ENCODE data around the gene JPH4. TPM values are rescaled to one million over a fixed set of nuclear protein-coding genes. Genes with fewer than 3 reads are reported as not detected.

Gene JPH4
- total RNA-seq (2021): 6.7 and 6.8 TPM in 2 replicates
- long read RNA-seq, partial matches to known transcripts: 3 of 5 reads
- long read RNA-seq, other reads (novel, unspliced or antisense): 2 of 5 reads

DNA sequence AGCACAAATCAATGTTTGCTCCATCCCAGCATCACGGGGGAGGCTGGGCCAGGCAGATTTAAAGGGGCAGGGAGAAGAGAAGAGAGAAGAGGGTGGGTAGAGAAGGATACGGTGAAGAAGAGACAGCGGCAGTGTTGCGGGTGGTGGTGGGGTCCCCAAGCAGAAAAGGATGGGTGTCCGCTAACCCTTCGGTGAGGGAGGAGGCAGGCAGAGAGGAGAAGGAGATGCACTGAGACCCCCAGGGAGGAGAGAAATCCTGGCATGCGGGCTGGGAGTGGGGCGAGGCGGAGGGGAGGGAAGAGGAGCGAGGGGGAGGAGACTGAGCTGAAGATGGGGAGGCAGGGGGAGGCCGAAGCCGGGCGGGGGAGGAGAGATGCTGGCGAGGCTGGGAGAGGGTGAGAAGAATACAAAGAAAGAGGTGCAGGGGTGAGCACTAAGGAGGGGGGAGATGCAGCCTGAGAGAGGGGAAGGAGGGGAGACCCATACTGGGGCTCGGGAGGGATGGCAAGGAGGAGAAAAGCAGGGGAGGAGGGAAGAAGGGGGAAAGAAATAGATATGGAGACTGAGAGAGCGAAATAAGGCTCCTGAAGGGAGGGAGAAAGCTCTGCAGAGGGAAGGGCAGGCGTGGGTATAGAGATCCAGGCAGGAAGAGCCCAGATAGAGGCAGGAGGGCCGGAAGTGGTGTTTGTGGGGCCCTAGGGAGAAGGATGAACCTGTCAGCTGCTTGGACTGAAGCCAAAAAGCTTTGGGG, at the start of gene JPH4:
Gene JPH4, minus strand, starts transcription at position 231 of the 751 bp plus-strand sequence. CDS start 1,337 bp downstream, outside the sequence.
- H3K23ac ChIP-seq (ENCODE audit: insufficient read length, low read depth, low read length): no peak within 1 kb of the TSS
- no peak within 1 kb of the TSS for H3K56ac ChIP-seq (ENCODE audit: insufficient read length, low read depth, low read length)
- H2BK5ac ChIP-seq (ENCODE audit: insufficient read length, low read length): no peak within 1 kb of the TSS
- peaks cover 17 to 37% of the 10 kb centered on the region in 2 experiments for H3K4me1 Mint-ChIP-seq
- H2BK20ac ChIP-seq (ENCODE audit: low read depth, low read length, poor library complexity, severe bottlenecking): no peak within 1 kb of the TSS
- no peak within 1 kb of the TSS for H3K14ac ChIP-seq (ENCODE audit: insufficient read depth, low read length)
- no peak within 1 kb of the TSS for H2BK12ac ChIP-seq (ENCODE audit: insufficient read length, low read depth, low read length)
- H3K27me3 ChIP-seq (ENCODE audit: insufficient read depth, low read length): peaks cover 7% of the 10 kb centered on the region; the same call in 1 of the 2 replicates
- no peak for TF ChIP-seq CTCF (conservative IDR thresholded peaks at IDR 0.05)
- H4K91ac ChIP-seq (ENCODE audit: insufficient read length, low read depth, low read length): no peak within 1 kb of the TSS
- H3K9me3 ChIP-seq (ENCODE audit: control insufficient read depth, low read depth, low read length): no peaks in the 10 kb centered on the region
- no peak within 1 kb of the TSS for H4K8ac ChIP-seq (replicated peaks; ENCODE audit: insufficient read length, low read depth, low read length)
- no peak within 1 kb of the TSS for H4K5ac ChIP-seq (ENCODE audit: insufficient read length, low read depth, low read length)
- no peaks in the 10 kb centered on the region; a peak in 1 of 5 replicates for H3K9me3 Mint-ChIP-seq
- WGBS (ENCODE audit: extremely low coverage, insufficient read length, low lambda C conversion rate): no CpG with 5 or more reads among the region's 18 CpGs
- H3K4me1 ChIP-seq (ENCODE audit: insufficient read depth, low read length): peaks cover 3% of the 10 kb centered on the region; the same call in 1 of the 2 replicates
- no peaks in the 10 kb centered on the region for H3K79me2 ChIP-seq (ENCODE audit: insufficient read depth, low read length)
- peak within 1 kb of the TSS; percentile 88 for H3K4me2 ChIP-seq (ENCODE audit: insufficient read depth, insufficient read length, low read length)
- H3T11ph ChIP-seq (ENCODE audit: low read length): no peak within 1 kb of the TSS
- peak; percentile 68 for DNase-seq
- peak within 1 kb of the TSS in 2 of 3 experiments; percentile 88 to 92; a peak in 5 of 7 replicates for H3K27ac Mint-ChIP-seq
- peaks cover 33% of the 10 kb centered on the region for H3K23me2 ChIP-seq (ENCODE audit: insufficient read length, low read depth, low read length, poor library complexity, severe bottlenecking)
- H2BK120ac ChIP-seq (ENCODE audit: low read depth, low read length, poor library complexity, severe bottlenecking): no peak within 1 kb of the TSS
- H2AK5ac ChIP-seq (ENCODE audit: insufficient read length, low read length): no peak within 1 kb of the TSS
- no peak within 1 kb of the TSS for H3K18ac ChIP-seq (ENCODE audit: insufficient read length, low read depth, low read length)
- no peaks in the 10 kb centered on the region for H4K20me1 ChIP-seq (ENCODE audit: control insufficient read depth, insufficient read depth, insufficient read length)
- H3K36me3 Mint-ChIP-seq (ENCODE audit: insufficient read depth in 1 of 3, low read depth in 3 of 3): peaks cover 0 to 16% (median 9%) of the 10 kb centered on the region in 3 experiments; a peak in 5 of 7 replicates
- peak within 1 kb of the TSS; percentile 57 to 93 for H3K4me3 Mint-ChIP-seq
- no peak within 1 kb of the TSS for H2AFZ ChIP-seq (ENCODE audit: low read length)
- H3K27ac ChIP-seq (ENCODE audit: insufficient read length, low read depth, low read length): no peak within 1 kb of the TSS
- H2BK15ac ChIP-seq (ENCODE audit: low read depth, low read length): no peak within 1 kb of the TSS
- H3K79me1 ChIP-seq (ENCODE audit: insufficient read depth, low read depth, low read length, poor library complexity, severe bottlenecking): no peaks in the 10 kb centered on the region
- H3K4ac ChIP-seq (ENCODE audit: low read depth, low read length): no peak within 1 kb of the TSS
- peaks cover 66% of the 10 kb centered on the region for H3K27me3 Mint-ChIP-seq (ENCODE audit: low read depth)
- no peak within 1 kb of the TSS for H3K9ac ChIP-seq (ENCODE audit: extremely low read depth, insufficient read length, low read length)

Data from H9 (cell line).